NCI-H187 (cell line): ENCODE data around the gene CCDC185.
"Not testable (repeated sequence)": the region's sequence is repeated elsewhere in the genome, so short reads cannot be mapped to it uniquely, and the experiment has no call there.

Experiments
- DNase-seq, 2 experiments: peaks; one replicate each; lab custom pipeline; 2025; lab: John Stamatoyannopoulos, UW

Gene CCDC185

DNA sequence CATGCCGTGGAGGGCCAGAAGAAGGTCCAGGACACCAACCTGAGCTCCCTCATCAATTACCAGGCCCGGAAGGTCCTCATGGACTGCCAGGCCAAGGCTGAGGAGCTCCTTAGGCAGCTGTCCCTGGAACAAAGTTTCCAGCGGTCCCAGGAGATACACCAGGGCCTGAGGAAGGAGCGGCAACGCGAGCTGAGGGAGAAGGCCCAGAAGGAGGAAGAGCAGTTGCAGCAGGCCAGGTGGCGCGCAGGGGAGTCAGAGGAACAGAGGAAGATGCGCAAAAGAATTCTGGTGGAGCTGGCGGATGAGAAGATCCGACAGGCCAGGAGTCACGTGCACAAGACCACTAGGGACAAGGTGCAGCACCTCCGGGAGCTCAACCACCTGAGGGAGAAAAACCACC, 1.5 kb downstream of the CCDC185 start:
- no peak for DNase-seq

DNA sequence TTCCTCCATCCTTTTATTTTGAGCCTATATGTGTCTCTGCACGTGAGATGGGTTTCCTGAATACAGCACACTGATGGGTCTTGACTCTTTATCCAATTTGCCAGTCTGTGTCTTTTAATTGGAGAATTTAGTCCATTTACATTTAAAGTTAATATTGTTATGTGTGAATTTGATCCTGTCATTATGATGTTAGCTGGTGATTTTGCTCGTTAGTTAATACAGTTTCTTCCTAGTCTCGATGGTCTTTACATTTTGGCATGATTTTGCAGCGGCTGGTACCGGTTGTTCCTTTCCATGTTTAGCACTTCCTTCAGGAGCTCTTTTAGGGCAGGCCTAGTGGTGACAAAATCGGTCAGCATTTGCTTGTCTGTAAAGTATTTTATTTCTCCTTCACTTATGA, 6.2 kb downstream of the CCDC185 start:
- not testable (repeated sequence) for DNase-seq

DNA sequence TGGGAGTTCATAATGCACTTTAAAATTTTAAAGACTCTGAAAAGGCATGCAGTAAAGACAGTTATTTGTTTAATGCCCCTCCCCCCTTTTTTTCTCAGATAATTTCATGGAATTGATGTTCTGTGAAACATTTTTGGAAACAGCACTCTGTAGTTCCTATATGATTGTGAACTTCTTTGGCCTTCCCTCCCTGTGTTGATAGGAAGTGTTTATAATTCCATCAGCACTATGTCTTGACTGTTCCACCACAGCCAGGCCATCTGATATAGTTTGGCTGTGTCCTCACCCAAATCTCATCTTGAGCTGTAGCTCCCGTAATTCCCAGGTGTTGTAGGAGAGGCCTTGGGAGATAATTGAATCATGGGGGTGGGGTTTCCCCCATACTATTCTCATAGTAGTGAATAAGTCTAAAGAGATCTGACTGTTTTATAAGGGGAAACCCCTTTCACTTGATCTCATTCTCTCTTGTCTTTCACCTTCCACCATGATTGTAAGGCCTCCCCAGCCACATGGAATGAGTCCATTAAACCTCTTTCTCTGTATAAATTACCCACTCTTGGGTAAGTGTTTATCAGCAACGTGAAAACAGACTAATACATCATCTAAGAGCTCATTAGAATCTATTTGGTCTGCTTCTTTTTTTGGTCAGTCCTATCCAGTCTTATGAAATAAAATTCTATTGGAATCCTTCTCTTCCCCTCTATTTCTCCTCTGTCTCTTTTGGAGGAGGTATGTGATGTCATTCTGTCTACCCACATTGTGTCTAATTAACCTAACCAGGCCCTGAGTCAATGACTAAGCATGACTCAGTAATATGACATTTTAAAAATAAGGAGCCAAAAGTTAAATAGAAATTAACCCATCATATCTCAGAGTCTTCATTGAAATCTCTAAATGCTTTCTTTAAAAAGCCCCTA, 8.9 kb downstream of the CCDC185 start:
- no peak for DNase-seq

DNA sequence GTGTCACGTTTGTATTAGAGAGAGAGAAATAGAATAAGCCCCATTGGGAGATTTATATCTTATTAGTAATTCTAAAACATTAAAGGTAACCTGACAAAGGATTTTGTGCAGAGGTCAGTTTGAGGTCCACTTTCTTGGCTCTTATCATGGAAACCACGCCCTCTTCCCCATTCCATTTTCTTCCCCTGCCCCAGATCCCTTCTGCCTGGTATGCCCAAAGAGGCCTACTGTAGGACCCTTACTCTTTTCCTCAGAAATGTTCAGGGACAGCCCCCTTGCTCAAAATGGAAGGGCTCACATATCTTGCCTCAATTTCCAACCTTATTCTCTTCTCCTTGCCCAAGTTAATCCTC, 9.6 kb downstream of the CCDC185 start:
- DNase-seq = no peak

DNA sequence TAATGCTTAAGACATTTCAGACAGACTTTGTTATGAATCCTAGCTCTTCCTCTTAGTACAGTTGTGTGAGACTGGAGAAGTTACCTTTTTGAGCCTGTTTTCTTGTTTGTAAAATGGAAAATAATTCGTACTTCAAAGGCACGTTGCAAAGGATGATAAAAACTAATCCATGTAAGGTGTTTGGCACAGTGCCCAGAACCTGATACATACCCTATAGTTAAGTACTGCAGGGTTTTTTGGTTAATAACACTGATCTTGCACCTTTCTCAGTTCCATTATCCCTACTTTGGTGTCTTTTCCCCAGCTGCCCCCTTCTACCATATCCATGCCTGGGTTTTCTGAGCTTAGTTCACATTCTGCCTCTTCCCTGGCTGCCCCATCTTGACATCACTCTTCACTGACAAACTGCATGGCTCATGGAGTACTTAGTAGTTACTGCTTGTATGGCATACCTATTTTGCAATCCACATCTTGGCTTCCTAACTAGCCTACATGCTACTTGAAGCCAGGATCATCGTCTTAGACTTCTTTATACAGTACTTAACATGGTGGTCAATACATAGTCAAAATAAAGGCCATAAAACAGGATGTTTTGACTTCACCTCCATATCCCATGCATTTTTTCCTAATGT, 10.1 kb downstream of the CCDC185 start:
- DNase-seq = no peak

DNA sequence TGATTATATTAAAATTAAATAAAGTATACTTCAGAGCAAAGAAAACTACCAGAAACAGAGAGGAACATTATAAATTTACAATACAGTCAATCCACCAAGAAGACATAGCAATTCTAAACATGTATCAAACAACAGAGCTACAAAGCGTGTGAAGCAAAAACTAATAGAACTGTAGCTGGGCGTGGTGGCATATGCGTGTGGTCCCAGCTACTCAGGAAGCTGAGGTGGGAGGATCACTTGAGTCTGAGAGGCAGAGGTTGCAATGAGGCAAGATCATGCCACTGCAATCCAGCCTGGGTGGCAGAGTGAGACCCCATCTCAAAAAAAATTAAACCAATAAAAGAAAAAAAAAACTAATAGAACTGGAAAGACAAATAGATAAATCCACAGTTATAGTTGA, 12.3 kb downstream of the CCDC185 start:
- DNase-seq = no peak

DNA sequence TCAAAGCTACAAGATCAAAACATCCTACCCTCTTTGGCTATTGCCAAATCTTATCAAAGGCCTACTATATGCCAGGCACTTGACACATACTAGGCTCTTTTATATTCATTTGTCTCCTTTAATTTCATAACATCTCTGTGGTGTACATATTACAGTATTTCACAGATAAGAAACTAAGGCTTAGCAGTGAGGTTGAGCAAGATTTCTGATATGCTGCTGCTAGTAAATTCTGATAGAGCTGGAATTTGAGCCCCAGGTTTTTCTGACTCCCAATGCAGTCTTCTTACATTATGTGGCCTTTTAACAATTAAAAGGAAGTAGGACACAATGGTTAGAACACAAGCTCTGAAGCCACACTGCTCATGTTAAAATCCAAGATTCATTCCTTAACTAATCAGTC, 16.8 kb downstream of the CCDC185 start:
- DNase-seq = no peak

DNA sequence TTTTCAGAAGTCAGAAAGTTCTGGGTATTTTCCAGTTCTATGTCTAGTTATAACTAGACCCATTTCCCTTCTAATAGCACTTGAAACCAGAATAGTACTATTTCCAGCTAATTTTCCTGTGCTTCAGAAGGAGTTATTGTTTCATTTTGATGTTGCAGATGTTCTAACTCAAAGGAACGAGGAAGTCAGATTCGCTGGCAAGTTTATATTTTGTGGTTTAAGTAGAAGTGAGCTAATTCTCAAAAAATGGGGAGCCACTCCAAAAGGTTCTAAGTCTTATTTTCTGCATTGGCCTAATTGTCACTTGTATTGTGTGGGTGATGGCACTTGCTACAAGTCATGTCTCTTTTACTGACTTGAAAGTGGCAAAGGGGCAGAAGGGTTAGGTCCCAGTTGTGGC, 18.1 kb downstream of the CCDC185 start:
- no peak for DNase-seq

DNA sequence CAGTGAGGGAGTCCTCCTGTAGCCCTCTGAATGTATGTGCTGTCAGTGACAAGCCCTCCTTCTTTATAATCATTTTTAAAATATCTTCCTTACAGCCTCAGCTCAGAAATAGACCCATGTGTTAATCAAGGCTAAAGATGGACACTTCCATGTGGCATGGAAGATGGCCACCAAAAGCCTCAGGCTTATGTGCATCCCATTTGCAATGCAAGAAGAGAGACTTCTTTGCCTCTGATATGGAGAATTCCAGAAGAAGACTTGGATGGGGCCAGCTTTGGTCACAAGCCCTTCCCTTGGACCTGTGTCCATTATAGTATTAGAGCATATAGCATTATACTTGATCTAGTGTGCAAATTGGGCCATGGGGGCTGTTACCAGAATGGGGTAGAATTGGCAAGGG, 18.5 kb downstream of the CCDC185 start:
- no peak for DNase-seq

DNA sequence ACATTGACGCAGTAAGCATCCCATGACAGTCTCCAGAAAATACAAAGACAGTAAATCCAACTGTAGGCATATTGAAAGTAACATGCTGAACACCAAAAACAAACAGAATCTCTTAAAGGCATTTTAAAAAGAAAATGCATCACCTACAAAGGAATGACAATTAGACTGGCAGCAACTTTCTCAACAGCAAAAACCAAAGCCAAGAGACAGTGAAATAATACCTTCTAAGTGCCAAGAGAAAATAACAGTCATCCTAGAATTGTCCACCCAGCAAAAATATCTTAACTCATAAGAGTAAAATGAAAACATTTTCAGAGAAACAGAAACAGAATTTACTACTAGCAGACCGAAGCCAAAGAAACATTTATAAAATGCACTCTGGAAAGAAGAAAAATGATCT, 20.0 kb downstream of the CCDC185 start:
- no peak for DNase-seq

DNA sequence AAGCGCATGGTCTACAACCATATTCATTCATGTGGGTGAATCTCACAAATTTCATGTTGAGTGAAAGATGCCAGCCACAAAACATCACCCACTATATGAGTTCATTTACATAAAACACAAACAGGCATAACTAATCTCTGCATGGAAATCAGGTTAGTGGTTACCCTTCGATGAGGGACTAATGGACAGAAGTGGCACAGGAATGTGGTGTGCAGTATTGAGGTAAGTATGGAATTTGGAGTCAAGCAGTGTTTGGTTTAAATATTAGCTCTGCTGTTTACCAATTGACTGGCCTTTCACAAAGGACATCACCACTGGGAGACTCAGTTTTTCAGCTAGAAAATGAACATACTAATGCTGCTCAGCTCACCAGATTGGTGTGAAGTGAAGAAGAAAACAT, 24.2 kb downstream of the CCDC185 start:
- DNase-seq = no peak

DNA sequence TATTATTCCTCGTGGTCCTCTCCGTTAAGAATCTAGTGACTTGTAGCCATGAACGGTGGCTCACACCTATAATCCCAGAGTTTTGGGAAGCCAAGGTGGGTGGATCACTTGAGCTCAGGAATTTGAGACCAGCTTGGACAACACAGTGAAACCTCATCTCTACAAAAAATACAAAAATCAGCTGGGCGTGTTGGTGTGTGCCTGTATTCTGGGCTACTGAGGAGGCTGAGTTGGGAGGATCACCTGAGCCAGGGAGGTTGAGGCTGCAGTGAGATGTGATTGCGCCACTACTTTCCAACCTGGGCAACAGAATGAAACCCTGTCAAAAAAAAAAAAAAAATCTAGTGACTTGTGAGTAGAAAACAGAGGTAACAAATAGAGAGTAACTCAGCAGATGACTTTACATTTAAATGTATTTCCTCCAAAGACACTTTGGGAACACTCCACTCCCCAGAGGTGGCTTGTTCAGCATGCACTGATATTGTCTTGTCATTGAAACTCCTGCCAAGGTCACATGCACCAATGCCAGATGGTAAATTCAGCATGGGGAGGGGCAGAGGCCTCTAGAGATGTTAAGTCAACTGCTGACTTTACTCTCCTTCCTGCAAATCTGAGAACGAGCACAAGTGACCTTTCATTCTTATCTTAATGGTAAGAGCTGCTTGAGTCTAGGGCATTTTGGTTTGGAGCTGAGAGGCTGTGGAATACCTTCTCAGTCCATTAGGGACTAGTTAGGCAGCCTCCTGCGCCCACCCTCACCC, 24.9 kb downstream of the CCDC185 start:
- DNase-seq = no peak

DNA sequence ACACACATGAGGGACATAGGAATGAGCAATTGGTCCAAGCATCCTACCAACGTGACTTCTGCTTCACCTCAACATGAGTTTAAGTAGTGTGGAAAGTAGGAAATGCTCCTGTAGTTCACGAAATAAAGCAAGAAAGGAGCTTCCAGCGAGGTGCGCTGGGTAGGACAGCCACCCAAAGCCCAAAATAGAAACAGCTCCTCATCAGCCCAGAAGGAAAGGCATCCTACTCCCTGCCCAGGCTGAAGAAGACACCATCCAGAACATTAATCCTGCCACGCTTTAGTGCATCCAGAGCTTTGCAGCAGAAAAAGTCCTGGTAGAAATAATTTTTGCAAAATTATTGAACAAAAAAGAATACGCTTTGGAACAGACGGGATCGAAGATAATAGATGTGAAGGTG, 25.9 kb downstream of the CCDC185 start:
- DNase-seq = no peak

DNA sequence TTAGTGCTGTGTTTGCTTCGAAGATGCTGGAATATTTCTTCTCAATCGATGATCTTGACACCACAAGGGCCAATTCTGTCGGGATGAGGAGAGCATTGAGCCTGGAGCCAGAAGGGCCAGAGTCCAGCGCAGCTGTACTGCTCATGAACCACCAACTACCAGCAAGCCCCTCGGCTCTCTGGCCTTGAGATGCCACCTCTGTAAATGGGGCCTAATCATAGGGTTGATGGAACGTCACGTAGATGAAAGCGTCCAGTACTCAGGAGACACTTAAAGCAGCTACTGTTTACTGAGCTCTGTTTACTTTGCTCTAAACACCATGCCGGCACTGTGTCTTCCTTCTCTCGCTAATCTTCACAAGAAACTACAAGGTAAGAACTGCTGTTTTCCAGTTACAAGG, 26.3 kb downstream of the CCDC185 start:
- DNase-seq = no peak

DNA sequence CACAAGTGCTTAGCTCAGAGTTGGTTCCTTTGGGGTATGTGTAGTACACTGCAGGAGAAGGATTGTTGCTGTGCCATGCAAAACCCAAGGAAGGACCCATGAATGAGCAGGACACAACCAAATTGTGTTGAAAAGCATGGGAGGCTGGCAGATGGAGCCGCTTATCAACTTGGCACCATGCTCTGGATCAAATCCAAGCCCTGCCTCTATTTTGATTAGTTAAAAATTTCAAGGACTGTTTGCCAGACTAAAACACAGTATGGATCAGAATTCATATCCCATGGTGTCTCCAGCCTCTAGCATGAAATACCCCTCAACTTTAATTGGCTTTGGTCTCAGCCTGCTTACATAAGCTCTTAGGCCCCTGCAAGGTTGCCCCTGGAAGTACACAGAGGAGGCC, 27.8 kb downstream of the CCDC185 start:
- DNase-seq = no peak

DNA sequence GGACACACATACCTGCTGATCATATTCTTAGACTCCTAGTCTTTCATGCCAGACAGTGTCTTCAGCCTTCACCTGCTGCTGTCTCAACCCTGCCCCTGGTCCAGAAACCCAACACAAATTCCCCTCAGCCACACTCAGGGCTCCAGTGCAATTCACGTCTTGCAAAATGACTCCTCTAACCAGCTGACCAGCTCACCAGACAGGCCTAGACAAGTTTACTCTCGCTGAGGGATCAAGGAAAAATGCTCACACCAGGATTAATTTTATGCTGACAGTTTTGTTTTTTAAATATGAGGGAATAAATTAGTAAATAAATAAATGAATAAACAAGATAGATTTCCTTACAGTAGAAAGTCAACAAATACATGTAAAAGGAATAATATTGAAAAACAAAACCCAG, 28.5 kb downstream of the CCDC185 start:
- no peak for DNase-seq

DNA sequence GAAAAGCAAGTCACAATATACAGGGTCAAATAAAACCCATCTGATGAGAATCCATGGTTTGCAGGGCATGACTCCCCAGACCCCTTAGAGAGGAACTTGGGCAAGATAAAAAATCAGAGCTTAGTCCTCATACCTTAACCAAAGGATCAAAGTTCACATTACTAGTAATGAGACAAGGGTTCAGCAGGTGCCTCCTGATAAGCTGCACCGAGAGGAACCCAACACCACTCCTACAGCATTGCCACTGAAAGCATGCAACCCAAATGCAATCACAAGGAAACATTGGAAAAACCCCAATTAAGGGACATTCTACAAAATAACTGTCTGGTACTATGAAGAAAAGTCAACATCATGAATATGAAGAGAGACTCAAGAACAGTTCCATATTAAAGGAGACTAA, 29.7 kb downstream of the CCDC185 start:
- DNase-seq = no peak

DNA sequence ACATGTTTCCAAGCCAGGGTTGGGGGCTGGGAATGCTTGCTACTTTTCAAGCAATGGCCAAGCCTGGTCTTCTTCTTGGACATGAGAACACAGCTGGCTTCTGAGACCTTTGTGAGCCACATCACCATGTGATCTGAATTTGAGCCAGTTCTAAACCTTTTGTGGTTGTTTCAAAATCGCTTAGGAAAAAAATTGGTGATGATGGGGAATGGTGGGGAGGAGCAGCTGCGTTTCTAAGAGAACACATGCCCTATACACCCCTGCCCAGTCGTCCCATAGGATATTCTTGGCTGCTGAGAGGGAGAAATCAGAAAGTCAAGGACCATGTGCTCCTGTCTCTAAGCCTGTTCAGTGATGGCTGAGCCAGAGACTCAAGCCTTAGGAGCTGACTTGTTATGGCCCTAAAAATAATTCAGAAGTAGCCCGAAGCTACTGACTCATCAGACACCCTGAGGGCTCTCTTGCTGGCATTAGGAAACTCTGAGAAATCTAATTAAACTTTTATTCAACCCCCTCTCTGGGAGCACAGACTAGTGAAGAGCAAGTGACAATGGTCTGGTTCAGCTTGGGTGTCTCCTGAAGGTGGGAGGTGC, 30.5 kb downstream of the CCDC185 start:
- DNase-seq = no peak

DNA sequence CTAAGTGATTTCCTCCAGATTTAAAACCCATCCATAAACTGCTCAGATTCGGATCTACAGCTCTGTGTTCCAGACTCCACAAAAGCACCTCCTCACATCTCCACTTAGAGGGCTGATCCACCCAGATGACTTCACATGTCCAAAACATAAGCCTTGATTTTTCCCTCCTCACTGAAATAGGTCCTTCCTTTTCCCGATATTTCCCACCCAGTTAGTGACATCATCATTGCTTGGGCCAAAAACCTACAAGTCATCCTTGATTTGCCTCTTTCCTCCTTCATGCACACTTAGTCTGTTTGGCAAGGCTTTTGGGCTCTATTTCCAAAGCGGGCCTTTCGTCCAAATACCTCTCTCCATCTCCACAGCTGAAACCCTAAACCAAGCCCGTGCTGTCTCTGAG, 32.3 kb downstream of the CCDC185 start:
- no peak for DNase-seq

DNA sequence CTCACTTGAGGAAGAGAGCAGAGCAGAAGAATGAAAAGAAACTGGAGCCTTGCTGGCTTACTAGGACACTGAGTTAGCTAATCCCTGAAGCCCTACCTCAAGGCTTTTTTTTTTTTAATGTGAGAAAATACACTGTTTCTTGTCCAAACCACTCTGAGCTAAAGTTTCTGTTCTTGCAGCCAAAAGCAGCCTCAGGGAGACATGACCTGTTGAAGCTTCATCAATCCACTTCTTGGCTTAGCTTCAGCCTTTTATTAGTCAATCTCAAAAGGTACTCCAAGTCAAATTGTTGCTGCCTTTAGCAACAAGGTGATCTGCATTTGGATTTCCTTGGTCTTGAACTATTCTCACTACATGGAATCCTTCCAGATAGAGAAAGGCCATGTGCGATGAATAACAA, 33.7 kb downstream of the CCDC185 start:
- DNase-seq = no peak

DNA sequence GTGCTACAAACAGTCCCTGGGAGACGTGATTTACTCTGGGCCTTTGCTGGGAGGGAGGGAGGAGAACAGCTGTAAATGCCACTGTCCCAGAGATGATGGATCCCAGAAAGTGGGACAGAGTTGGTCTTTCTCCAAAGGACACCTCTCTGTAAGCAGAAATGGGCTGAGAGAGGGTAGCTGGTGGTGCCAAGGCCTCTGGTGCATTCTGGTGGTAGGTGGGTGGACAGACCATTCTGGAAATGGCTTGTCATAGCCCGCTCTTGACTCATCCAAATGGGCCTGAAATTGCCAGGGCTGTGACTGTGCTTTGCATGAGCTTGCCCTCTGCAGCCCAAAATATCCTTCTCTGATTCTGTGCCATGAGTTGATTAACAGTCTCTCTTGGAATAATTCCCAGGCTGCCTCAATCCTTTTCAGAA, 36.1 kb downstream of the CCDC185 start:
- no peak for DNase-seq

DNA sequence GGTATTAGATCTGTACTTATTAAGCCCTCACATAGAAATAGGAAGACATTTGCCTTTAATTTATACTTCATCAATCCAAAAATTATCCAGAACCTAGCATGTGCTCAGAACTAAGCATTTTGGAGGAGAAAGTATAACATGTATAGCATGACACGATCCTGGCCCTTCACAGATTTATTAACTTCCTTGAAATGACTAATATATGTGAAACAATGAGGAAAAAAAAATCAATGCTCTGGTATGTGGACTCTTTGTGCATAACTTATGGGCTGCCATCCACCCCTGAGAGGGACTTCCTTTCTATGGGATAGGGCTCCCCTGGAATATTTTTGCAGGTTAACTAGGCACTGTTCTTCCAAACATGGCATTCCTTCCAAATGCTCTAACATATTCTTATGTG, 36.6 kb downstream of the CCDC185 start:
- no peak for DNase-seq

DNA sequence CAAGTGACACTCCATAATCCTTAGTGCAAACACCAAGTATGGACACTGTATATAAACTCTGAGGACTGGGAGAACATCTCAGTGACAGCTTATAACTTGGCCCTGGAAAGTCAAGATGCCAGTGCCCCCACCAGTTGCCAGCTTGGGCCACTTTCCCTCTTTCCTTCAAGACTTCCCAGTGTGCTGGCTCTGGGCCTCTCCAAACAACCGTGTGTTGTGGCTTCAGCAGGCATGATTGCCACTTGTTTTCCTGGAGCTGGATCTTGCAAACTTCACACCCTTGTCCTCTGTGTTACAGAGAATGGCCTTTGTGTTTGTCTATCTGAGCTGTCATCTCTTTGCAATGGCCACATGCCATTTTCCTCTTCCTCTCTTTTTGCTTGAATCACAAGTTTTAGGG, 37.0 kb downstream of the CCDC185 start:
- no peak for DNase-seq
